ENCODE measurements around the gene C11orf42. TPM values are rescaled to one million over a fixed set of nuclear protein-coding genes. Genes with fewer than 3 reads are reported as not detected.

Gene C11orf42
- total RNA-seq, 1 experiment from 2014 or later = not detected

DNA sequence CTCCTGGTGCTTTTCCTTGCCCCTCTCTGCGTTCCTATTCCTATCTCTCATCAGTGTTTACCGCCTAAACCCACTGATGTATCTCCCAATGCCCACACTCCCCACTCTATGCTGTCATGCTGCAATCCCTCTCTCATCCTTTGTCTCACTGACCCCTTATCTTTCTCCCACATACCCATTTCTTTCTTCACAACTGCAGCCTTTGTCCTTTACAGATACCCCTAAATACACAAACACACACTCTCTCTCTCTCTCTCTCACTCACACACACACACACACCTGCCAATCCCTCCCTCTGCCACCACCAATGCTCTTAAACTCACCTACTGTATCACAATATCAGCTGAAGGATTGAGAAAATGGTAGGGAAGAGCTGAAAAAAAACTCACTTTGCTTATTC, 29.9 kb upstream of the C11orf42 start:
- POLR2A ChIA-PET (ENCODE audit: unreplicated experiment) = no interaction called here
- Histone ChIP-seq H3K4me3 (ENCODE audit: low read length) (no peak overlapping the region), H3K9me2 (replicated peaks; ENCODE audit: low read length) (no peaks in the 10 kb centered on the region), H3K9me3 (ENCODE audit: low read length) (no peaks in the 10 kb centered on the region), H3K79me2 (ENCODE audit: low read length) (no peaks in the 10 kb centered on the region), H3K27me3 (ENCODE audit: low read length) (peaks cover 8% of the 10 kb centered on the region), H3K4me1 (ENCODE audit: insufficient read depth, low read length) (no peaks in the 10 kb centered on the region), H3K27ac (ENCODE audit: low read length) (no peak overlapping the region), H3F3A (ENCODE audit: low read length, unreplicated experiment) (no peaks in the 10 kb centered on the region), H4K20me1 (ENCODE audit: low read length) (no peaks in the 10 kb centered on the region), H3K36me3 (ENCODE audit: low read depth, low read length) (no peaks in the 10 kb centered on the region), H2AFZ (ENCODE audit: low read length) (no peak overlapping the region), H3K4me2 (ENCODE audit: low read length) (no peak overlapping the region), H3K9ac (ENCODE audit: low read length) (no peak overlapping the region)
- no peak for ATAC-seq
- intact Hi-C loops (cut with micrococcal nuclease) = no loop called here
- BruUV-seq (replicated peaks) = no TSS peak
- DNase-seq = no peak
- CTCF ChIA-PET = no interaction called here
- TF ChIP-seq, protein P1, sequence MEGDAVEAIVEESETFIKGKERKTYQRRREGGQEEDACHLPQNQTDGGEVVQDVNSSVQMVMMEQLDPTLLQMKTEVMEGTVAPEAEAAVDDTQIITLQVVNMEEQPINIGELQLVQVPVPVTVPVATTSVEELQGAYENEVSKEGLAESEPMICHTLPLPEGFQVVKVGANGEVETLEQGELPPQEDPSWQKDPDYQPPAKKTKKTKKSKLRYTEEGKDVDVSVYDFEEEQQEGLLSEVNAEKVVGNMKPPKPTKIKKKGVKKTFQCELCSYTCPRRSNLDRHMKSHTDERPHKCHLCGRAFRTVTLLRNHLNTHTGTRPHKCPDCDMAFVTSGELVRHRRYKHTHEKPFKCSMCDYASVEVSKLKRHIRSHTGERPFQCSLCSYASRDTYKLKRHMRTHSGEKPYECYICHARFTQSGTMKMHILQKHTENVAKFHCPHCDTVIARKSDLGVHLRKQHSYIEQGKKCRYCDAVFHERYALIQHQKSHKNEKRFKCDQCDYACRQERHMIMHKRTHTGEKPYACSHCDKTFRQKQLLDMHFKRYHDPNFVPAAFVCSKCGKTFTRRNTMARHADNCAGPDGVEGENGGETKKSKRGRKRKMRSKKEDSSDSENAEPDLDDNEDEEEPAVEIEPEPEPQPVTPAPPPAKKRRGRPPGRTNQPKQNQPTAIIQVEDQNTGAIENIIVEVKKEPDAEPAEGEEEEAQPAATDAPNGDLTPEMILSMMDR (conservative IDR thresholded peaks at IDR 0.05; ENCODE audit: low read depth, low read length) = no peak
- TF ChIP-seq EZH2phosphoT487 (IDR thresholded peaks at IDR 0.05; ENCODE audit: borderline replicate concordance, low read length) (no peak), EZH2 (IDR thresholded peaks at IDR 0.05; ENCODE audit: low read length, unreplicated experiment) (no peak)

DNA sequence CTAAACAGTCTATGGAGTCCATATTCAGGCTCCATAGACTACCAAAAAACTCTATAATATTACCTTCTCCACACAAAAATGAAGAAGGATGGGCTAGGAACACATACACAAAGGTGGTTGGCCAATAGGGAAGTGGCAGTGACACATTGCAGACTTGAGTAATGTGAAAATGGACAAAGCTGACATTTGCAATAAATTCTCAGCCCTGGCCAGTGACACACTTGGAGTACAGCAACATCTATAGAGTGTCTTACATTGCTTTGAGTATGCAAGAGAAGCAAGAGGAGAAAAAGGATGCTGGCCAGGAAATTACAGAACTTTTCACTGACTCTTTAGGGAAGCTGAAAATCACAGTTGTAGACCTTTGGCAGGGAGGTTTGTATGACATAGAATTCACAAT, 13.6 kb upstream of the C11orf42 start:
- H3K27me3 ChIP-seq (ENCODE audit: low read length) = no peaks in the 10 kb centered on the region; the same call in 1 of the 2 replicates
- TF ChIP-seq, protein P1 (conservative IDR thresholded peaks at IDR 0.05; ENCODE audit: low read depth, low read length) = no peak
- TF ChIP-seq EZH2phosphoT487 (IDR thresholded peaks at IDR 0.05; ENCODE audit: borderline replicate concordance, low read length) = no peak
- no peak for TF ChIP-seq EZH2 (IDR thresholded peaks at IDR 0.05; ENCODE audit: low read length, unreplicated experiment)
- ATAC-seq (no peak), DNase-seq (no peak)
- H3K36me3 ChIP-seq (ENCODE audit: low read depth, low read length) = no peaks in the 10 kb centered on the region
- POLR2A ChIA-PET (ENCODE audit: unreplicated experiment) = no interaction called here
- no peak overlapping the region for H3K4me2 ChIP-seq (ENCODE audit: low read length)
- intact Hi-C loops (cut with micrococcal nuclease) = no loop called here
- no peaks in the 10 kb centered on the region for H3K4me1 ChIP-seq (ENCODE audit: insufficient read depth, low read length)
- H3F3A ChIP-seq (ENCODE audit: low read length, unreplicated experiment) = no peaks in the 10 kb centered on the region
- no TSS peak for BruUV-seq (replicated peaks)
- H3K79me2 ChIP-seq (ENCODE audit: low read length) = no peaks in the 10 kb centered on the region
- CTCF ChIA-PET = no interaction called here
- H3K9me3 ChIP-seq (ENCODE audit: low read length) = no peaks in the 10 kb centered on the region
- H2AFZ ChIP-seq (ENCODE audit: low read length) = no peak overlapping the region
- no peaks in the 10 kb centered on the region for H3K9me2 ChIP-seq (replicated peaks; ENCODE audit: low read length)
- no peaks in the 10 kb centered on the region for H4K20me1 ChIP-seq (ENCODE audit: low read length)
- no peak overlapping the region for H3K4me3 ChIP-seq (ENCODE audit: low read length)
- H3K27ac ChIP-seq (ENCODE audit: low read length) = no peak overlapping the region
- no peak overlapping the region for H3K9ac ChIP-seq (ENCODE audit: low read length)

DNA sequence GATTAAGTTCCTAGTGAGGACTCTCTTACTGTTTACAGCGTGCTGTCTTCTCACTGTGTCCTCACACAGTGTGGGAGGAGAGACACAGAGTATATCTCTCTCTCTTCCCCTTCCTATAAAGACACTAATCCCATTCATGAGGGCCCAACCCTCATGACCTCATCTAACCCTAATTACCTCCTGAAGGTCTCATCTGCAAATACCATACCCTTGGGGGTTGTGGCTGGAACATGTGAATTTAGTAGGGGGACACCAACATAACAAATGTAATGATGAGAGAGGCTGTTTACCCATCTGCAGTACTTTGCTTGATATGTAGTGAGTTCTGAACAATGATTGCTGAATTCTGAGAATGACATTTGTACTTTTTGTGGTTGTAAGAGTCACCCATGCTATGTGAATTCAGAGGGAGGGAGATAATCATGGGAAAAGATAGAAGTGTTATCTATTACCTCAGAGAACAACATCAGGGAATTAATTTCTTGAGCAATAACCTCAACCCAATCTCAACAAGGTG, 11.2 kb upstream of the C11orf42 start:
- Histone ChIP-seq H4K20me1 (ENCODE audit: low read length) (no peaks in the 10 kb centered on the region), H3K9ac (ENCODE audit: low read length) (no peak overlapping the region), H3F3A (ENCODE audit: low read length, unreplicated experiment) (no peaks in the 10 kb centered on the region), H3K27ac (ENCODE audit: low read length) (no peak overlapping the region), H3K4me1 (ENCODE audit: insufficient read depth, low read length) (no peaks in the 10 kb centered on the region), H3K4me3 (ENCODE audit: low read length) (no peak overlapping the region), H3K9me3 (ENCODE audit: low read length) (no peaks in the 10 kb centered on the region), H3K9me2 (replicated peaks; ENCODE audit: low read length) (no peaks in the 10 kb centered on the region), H3K27me3 (ENCODE audit: low read length) (no peaks in the 10 kb centered on the region; the same call in 1 of the 2 replicates), H2AFZ (ENCODE audit: low read length) (no peak overlapping the region), H3K4me2 (ENCODE audit: low read length) (no peak overlapping the region), H3K36me3 (ENCODE audit: low read depth, low read length) (no peaks in the 10 kb centered on the region), H3K79me2 (ENCODE audit: low read length) (no peaks in the 10 kb centered on the region)
- BruUV-seq (replicated peaks) = no TSS peak
- no peak for ATAC-seq
- intact Hi-C loops (cut with micrococcal nuclease) = no loop called here
- DNase-seq = no peak
- TF ChIP-seq EZH2 (IDR thresholded peaks at IDR 0.05; ENCODE audit: low read length, unreplicated experiment) (no peak), EZH2phosphoT487 (IDR thresholded peaks at IDR 0.05; ENCODE audit: borderline replicate concordance, low read length) (no peak)
- TF ChIP-seq, protein P1 (conservative IDR thresholded peaks at IDR 0.05; ENCODE audit: low read depth, low read length) = no peak
- ChIA-PET CTCF (no interaction called here), POLR2A (ENCODE audit: unreplicated experiment) (no interaction called here)

Data from PC-3 (cell line).